Right lobe of liver (tissue), 4 donors: ENCODE measurements around the gene CYP46A1.

ENCODE experiments used
- POLR2A ChIP-seq: fragments of 450-650 bp; IDR thresholded peaks from one replicate; pipeline ENCODE4 v1.6.1; 2017; ENCODE audit warnings: antibody characterized with exemption, mild to moderate bottlenecking
- TF ChIP-seq, protein P1 (sequence below), 4 donors: fragments of 200-600 bp in 3 of 4; fragments of 450-650 bp in 1 of 4; IDR thresholded peaks; one replicate each; pipeline versions ENCODE4 v1.5.1 to v1.8.0; 2016 to 2022; ENCODE audit warnings: antibody characterized with exemption in 4 of 4, mild to moderate bottlenecking in 2 of 4
- donor health status: DM: no; HTN: no; CAD: no.
- donor health status: DM: no; HTN: no; CAD: no.
- donor health status: DM: no; HTN: yes; CAD: no.

DNA sequence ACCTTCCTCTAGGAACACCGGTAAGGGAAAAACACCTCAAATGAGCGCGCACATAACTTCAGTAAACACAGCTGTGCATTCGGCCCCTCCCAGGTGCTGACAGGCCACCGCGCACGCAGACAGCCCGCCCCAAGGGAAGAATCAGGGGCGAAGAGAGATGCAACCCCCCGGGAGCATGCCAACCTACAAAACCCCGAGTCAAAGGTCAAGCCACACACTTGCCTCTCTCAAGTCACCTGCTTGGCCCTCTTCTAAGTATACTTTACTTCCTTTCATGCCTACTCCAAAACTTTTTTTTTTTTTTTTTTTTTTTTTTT lies 2.3 kb upstream of the CYP46A1 start:
- TF ChIP-seq, protein P1, sequence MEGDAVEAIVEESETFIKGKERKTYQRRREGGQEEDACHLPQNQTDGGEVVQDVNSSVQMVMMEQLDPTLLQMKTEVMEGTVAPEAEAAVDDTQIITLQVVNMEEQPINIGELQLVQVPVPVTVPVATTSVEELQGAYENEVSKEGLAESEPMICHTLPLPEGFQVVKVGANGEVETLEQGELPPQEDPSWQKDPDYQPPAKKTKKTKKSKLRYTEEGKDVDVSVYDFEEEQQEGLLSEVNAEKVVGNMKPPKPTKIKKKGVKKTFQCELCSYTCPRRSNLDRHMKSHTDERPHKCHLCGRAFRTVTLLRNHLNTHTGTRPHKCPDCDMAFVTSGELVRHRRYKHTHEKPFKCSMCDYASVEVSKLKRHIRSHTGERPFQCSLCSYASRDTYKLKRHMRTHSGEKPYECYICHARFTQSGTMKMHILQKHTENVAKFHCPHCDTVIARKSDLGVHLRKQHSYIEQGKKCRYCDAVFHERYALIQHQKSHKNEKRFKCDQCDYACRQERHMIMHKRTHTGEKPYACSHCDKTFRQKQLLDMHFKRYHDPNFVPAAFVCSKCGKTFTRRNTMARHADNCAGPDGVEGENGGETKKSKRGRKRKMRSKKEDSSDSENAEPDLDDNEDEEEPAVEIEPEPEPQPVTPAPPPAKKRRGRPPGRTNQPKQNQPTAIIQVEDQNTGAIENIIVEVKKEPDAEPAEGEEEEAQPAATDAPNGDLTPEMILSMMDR (IDR thresholded peaks at IDR 0.05): no peak
- TF ChIP-seq POLR2A: no peak
